HG03139 (cell line): ENCODE data around the gene IGSF21.
"Not testable (repeated sequence)": the region's sequence is repeated elsewhere in the genome, so short reads cannot be mapped to it uniquely, and the experiment has no call there.

Experiments used
- ATAC-seq: cut with Tn5 transposase; IDR thresholded peaks from one replicate; pipeline ENCODE4 v1.9.1; 2021; ENCODE audit not compliant: unreplicated experiment

The IGSF21 gene

DNA sequence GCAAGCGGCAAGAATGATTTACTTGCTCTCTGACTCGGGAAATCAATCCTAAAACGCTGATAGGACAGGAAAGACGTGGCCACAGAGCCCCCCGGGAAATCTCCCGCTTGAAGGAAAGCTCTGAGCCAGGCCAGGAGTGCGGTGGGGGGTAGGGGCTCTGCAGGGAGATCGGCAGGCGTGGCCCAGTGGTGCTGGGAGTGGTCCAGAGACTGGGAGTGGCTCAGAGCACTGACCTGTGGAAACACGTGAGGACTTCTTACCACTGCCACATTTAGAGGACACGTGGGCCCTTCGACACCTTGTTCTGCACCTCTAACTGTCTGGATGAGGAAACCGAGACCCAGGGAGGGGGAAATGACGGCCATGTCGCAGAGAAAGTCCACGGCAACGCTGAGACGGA is 243.1 kb downstream of the IGSF21 start:
- ATAC-seq: no peak

GRCh38 chr1:18351735-18352134 is 244.1 kb downstream of the IGSF21 start:
- ATAC-seq: no peak

DNA sequence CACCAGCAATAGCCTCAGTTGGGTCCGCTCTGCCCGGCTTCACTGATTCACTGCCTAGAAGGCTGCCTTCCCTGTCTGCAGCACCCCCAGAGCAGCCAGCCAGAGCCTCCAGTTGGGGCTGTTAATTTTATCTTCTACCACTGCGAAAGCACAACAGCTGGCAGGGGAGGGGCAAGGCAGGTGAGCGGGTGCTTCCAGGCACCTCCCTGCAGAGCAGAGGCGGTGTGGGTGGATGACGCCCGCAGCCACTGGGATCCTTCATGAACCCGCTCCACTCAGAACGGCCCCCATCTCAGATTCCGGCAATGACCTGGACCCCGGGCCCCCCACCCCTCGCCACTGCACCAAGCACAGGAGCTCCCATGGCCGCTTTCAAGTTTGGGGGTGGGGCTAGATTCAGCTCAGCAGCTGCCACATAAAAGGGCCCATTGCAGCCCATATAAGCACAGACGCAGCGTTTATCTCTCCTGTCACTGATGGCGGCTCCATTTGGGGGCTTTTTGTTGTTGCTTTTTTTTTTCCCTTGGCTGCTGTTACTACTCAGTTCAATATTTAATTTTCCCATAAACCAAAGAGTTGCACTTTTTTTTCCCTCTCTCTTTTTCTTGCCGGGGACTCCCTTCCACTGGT is 245.2 kb downstream of the IGSF21 start:
- ATAC-seq: no peak

DNA sequence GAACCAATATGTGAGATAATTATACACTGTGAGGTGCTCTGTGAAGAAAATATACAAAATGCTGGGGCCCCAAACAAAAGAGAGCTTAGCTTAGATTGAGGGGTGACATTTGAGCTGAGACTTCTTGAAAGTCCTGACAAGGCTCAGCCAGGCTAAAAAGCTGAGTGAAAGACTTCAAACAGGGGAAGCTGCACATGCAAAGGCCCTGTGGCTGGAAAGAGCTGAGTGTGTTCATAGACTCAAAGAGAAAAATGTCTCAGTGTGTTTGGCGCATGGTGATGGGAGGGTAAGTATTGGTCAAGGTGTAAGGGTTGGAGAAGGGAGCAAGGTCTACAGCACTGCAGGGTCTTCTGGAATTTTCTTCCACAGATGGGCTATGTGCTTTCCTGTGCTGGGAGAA is 245.9 kb downstream of the IGSF21 start:
- ATAC-seq: no peak

- no peak for ATAC-seq
Measured at GRCh38 chr1:18353992-18354391, 246.4 kb downstream of the IGSF21 start.

DNA sequence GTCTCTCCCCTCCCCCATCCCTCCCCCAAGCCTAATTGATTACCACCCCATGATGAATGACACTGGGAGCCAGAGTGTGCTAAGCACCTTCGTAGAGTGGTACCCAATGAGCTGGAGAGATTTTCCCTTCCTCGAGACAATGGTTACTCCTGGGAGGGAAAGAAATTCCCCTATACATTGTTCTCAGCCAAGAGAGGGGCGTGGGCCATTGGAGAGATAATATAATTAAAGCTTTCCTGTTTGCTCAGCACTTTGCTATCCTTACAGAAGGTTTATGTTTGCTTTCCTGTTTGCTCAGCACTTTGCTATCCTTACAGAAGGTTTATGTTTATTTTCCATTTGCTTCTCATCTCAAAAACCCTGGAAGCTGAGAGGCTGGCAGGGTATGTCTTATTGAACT is 247.0 kb downstream of the IGSF21 start:
- ATAC-seq: no peak

DNA sequence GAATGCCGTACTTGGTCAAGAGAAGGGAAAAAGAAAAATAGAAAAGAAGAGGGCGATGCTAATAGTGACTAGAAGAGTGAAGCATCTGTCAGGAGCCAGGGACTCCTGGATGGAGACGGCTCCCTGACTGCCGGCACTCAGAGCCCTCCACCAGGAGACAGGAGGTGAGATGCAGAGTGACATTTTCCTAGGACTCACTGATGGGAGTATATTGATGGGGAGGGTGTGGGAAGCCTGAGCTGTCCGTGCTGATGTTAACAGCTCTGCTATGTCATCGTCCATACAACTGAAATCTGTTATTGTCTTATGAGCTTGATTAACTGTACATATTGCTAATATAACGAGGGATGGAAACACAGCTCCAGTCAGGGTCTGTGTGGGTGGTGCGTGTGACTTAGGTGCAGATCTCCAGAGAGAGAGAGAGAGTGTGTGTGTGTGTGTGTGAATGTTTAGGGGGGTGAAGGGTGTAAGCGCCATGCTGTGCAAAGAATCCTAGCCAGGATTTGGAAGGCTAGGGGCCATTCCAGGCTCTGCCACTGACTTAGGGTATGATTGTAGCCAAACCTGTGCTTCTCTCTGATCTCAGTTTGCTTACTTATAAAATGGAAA is 250.1 kb downstream of the IGSF21 start:
- no peak for ATAC-seq

DNA sequence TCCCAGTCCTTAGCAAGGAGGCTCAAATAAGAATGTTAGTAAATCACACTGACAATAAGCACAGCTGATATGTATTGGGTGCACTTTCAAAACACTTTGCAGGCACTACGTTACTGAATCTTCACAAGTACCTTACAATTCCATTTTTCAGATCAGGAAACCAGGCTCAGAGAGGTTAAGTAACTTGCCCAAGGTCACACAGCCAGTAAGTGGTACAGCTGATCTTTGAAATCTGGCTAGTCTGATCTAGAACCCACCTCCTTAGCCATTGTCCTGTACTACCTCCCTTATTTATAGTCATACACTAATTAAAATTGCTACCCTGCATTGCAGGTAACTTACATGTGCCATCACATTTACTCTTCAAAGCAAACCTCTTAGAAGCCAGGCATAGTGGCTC is 251.0 kb downstream of the IGSF21 start:
- no peak for ATAC-seq

DNA sequence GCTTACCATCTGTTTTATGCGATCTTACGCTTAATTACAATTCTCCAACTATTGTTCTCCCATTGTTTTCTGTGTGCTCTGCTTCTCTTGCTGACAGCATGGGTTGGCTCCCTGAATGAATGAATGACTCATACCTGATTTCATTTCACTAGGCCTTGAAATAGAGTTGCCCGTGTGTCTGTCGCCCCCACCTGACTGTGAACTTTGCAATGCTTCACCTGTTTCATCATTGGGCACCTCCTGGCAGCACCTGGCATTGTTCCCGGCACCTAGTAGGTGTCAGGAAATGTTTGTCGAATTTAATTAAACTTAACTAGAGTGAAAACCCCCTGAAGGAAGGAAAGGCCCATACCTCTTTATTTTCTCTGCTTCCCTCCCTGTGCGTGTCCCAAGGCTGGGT is 252.7 kb downstream of the IGSF21 start:
- no peak for ATAC-seq

DNA sequence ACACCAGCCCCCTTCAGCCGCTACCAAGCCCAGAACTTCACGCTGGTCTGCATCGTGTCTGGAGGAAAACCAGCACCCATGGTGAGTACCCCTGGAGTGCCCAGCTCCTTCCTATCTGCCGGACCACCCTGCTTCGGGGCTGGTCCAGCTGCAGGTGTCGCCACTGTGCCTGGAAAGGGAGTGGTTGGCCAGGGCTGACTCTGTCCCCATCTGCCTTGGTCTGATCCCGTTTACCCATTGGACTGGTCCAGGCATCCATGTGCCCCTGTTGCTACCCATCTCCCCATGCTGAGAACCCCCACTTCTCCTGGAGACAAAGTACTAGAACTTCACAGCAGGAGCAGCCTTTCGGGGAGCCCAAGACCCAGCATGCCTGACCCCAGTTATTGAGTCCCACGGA is 254.6 kb downstream of the IGSF21 start:
- ATAC-seq: no peak

DNA sequence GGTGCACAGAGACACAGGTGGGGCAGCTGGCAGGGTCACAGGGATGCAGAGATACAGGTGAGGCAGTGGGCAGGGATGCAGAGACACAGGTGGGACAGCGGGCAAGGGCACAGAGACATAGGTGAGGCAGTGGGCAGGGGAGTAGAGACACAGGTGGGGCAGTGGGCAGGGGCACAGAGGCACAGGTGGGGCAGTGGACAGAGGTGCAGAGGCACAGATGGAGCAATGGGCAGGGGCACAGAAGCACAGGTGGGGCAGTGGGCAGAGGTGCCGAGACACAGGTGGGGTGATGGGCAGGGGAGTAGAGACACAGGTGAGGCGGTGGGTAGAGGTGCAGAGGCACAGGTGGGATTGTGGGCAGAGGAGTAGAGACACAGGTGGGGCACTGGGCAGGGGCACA is 255.8 kb downstream of the IGSF21 start:
- no peak for ATAC-seq

- no peak for ATAC-seq
Measured at GRCh38 chr1:18365099-18365705, 257.6 kb downstream of the IGSF21 start.

DNA sequence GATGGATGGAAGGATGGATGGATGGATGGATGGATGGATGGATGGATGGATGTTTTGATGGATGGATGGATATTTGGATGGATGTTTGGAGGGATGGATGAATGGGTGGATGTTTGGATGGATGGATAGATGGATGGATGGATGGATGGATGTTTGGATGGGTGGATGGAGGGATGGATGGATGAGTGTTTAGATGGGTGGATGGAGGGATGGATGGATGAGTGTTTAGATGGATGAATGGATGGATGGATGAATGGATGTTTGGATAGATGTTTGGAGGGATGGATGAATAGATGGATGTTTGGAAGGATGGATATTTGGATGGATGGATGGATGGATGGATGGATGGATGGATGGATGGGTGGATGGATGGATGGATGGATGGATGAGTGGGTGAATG is 264.9 kb downstream of the IGSF21 start:
- ATAC-seq: not testable (repeated sequence)

DNA sequence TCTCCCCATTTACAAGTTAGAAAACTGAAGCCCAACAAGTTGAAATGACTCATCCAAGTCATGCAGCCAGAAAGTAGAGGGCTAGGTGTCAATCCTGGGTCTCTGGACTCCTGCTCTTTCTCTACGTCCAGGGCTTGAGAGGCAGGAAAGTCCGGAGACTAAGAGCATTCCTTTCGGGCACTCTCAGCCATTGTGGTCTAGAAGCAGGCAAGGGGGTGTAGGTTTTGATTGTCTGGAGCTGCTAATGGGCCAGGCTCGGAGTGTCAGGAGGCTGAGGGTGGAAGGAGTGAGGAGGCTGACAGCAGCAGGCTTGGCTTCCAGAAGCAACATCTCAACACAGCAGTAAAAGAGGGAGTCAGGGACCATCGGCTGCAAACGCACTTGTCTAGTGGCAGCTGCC is 265.6 kb downstream of the IGSF21 start:
- ATAC-seq: no peak

- ATAC-seq: no peak
Measured at GRCh38 chr1:18373882-18374493, 266.4 kb downstream of the IGSF21 start.

- no peak for ATAC-seq
Measured at GRCh38 chr1:18376661-18377060, 269.1 kb downstream of the IGSF21 start.

GRCh38 chr1:18380288-18380687 is 272.7 kb downstream of the IGSF21 start:
- no peak for ATAC-seq

DNA sequence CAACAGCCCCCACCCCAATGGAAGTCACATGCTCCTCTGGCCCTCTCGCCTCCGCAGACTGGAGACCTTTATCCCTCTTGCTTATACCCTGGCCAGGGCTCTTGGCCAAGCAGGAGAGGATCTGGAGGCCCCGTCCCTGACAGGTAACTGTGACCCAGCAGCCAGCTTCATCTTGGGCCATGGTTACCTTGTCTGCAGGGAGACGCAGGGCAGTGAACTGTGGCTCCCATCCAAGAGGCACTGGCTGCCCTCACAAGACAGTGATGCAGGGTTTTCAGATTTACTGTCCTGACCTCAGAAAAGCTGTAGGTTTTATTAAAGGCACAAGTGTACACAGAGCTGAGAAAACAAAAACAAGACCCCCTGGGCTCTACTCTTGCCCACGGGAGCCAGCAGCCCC is 276.5 kb downstream of the IGSF21 start:
- ATAC-seq: no peak

- ATAC-seq: no peak
Measured at GRCh38 chr1:18384471-18384870, 276.9 kb downstream of the IGSF21 start.

- ATAC-seq: no peak
Measured at GRCh38 chr1:18385239-18385790, 277.7 kb downstream of the IGSF21 start.

- ATAC-seq: no peak
Measured at GRCh38 chr1:18386591-18386990, 279.0 kb downstream of the IGSF21 start.

DNA sequence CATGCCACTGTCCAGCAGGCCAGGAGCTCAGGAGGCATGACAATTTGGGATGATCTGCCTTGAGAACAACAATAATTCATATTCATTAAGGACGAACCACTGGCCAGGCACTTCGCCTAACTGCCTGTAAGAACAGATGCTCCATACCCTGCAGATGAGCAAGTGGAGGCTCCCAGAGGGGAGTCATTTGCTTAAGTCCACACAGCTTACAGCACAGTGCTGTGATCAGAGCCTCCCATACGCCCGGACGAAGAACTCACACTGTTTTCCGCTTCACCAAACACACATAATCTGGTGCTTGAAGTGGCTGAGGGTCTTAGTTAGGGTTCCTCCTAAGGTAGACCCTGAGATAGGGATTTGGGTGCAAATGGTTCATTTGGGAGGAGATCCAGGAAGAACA is 279.7 kb downstream of the IGSF21 start:
- ATAC-seq: no peak
